ENCODE measurements around the gene LRRC14B.
"Not testable (repeated sequence)": the region's sequence is repeated elsewhere in the genome, so short reads cannot be mapped to it uniquely, and the experiment has no call there.

LRRC14B gene

GRCh38 chr5:194102-194501 lies 2.8 kb downstream of the LRRC14B start:
- no peak for DNase-seq

DNA sequence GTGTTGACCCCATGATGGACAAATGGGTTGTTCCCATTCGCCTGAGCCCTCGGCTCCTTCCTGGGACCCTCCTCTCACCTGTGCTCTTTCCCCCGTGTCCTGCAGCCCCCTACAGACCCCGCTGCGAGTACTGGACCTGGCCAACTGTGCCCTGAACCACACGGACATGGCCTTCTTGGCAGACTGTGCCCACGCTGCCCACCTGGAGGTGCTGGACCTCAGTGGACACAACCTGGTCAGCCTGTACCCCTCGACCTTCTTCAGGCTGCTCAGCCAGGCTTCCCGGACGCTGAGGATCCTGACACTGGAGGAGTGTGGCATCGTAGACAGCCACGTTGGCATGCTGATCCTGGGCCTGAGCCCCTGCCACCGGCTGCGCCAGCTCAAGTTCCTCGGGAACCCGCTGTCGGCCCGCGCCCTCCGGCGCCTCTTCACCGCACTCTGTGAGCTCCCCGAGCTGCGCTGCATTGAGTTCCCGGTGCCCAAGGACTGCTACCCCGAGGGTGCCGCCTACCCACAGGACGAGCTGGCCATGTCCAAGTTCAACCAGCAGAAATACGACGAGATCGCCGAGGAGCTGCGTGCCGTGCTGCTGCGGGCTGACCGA lies 3.4 kb downstream of the LRRC14B start:
- DNase-seq: no peak

GRCh38 chr5:195401-196160 lies 4.3 kb downstream of the LRRC14B start:
- no peak for DNase-seq

GRCh38 chr5:196350-196749 lies 5.1 kb downstream of the LRRC14B start:
- DNase-seq: no peak

DNA sequence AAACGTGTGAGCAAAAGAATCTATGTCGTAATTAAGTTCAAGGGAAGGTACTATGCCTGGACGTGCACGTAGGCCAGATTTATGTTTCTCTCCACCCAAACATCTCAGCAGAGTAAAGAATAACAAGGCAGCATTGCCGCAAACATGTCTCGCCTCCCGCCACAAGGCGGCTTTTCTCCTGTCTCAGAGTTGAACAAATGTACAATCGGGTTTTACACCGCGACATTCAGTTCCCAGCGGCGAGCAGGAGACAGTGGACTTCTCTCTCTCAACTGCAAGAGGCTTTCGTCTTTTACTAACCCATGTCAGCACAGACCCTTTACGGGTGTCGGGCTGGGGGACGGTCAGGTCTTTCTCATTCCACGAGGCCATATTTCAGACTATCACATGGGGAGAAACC lies 5.7 kb downstream of the LRRC14B start:
- not testable (repeated sequence) for DNase-seq

DNA sequence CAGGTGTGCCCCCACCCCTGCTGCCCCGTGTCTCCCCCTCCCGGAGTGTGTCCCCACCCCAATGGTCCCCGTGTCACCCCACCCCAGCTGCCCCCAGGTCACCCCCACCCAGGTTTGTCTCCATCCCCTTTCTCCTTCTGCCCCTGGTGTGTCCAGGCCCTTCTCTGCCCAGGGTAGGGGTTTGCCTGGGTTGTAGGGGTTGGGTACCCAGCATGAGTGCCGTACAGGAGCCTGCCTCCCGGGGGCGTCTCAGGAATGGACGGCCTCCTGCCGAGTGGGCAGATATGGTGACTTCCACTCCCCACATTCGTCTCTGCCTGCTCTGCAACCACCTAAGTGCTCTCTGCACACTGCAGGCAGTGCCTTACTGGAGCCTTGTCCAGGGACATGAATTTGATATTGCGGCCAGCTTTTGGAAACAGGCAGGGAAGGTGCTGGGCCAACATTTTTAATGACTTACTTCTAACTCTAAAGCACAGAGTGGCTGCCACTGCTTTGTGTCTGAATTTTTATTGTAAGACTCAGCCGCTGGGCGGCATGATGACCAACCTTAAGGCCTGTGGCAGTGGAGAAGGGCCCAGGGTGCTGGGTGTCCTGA lies 6.7 kb downstream of the LRRC14B start:
- no peak for DNase-seq

DNA sequence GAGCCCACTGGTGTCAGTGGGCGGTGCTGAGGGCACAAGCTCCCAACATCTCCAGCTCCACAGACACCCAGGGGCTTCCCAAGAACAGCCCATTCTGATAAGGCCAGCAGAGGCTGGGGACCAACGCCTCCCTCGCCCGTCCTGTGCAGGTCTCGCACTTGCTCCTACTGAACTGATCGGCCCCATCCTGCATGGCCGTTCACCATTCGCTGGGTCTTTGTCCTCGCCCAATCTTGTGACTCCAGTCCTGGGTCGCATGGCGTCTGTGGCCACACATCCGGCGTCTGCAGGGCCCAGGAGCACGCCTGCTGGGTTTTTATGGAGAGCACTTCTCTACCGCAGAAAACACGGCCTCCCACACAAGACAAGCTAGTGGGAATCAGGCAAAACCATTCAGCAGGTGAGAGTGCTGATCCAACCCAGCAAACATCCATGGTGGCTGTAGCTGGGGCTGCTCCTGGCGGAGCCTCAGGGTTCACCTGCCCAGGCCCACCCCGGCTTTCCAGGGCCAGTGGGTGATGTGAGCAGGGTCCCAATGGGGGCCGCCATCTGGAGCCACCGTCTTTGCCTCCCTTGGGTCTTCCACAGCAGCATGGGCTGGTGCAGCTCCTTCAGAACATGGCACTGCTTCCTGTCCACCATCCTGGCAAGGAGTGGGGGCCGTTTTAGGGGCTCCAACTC lies 7.4 kb downstream of the LRRC14B start:
- DNase-seq: no peak

- DNase-seq: no peak
These were observed 8.1 kb downstream of the LRRC14B start for GRCh38 chr5:199197-199949.

- no peak for DNase-seq
These were observed 8.8 kb downstream of the LRRC14B start for GRCh38 chr5:199950-200645.

GRCh38 chr5:200985-201384 lies 9.7 kb downstream of the LRRC14B start:
- DNase-seq: no peak

- DNase-seq: no peak
These were observed 10.4 kb downstream of the LRRC14B start for GRCh38 chr5:201672-202071.

- no peak for DNase-seq
These were observed 12.1 kb downstream of the LRRC14B start for GRCh38 chr5:203246-203930.

GRCh38 chr5:204001-204400 lies 12.7 kb downstream of the LRRC14B start:
- no peak for DNase-seq

- no peak for DNase-seq
These were observed 13.2 kb downstream of the LRRC14B start for GRCh38 chr5:204462-204861.

GRCh38 chr5:204966-205670 lies 13.8 kb downstream of the LRRC14B start:
- DNase-seq: no peak

DNA sequence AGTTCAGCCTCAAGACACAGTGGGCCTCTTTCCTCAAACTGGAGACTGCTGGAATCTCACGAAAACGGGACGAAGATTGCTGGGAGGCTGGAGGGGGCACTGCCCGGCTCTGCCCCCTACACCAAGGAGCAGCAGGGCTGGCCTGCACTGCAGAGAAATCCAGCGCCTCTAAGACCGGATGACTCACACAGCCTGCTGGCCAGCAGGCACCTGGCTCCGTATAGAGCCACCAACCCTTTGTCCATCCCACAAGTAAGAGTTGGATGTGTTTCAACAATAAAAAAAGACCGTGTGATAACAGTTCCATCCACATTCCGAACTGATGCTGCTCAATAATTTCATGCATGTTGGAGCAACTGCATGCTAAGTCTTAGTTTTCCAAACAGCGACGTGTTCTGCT lies 15.1 kb downstream of the LRRC14B start:
- DNase-seq: no peak

GRCh38 chr5:206927-207536 lies 15.7 kb downstream of the LRRC14B start:
- DNase-seq: no peak

DNA sequence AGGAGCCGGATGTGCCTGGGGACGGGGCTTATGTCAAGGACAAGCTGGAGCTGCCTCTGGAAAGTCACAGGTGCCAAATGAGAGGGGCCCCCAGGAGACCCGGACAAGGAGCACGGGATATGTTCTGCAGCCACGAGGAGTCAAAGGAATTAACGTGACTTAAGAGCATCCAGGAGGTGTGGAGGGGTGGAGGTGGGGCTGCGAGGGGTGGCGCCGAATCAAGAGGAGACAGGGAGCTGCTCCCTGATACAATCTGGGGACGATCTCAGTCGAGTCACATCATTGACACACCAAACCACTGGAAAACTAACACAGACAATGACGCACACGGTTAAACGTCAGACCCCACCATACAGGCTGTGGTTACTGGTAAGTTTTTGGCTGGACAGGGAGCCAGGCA lies 16.3 kb downstream of the LRRC14B start:
- DNase-seq: no peak

GRCh38 chr5:208449-209114 lies 17.3 kb downstream of the LRRC14B start:
- DNase-seq: no peak

- no peak for DNase-seq
These were observed 22.6 kb downstream of the LRRC14B start for GRCh38 chr5:213803-214395.

Measured in stimulated activated CD4-positive, alpha-beta T cell treated with anti-CD3 and anti-CD28 coated beads, Interleukin-4, amount 100 ng/mL, for 1 hour (primary cell).